ES-I3 (cell line): Measurements from ENCODE around the gene RABL6.
"Not testable (repeated sequence)": the region's sequence is repeated elsewhere in the genome, so short reads cannot be mapped to it uniquely, and the experiment has no call there.

Experiments
- H3K36me3 ChIP-seq: 2 replicates; pipeline ENCODE4 v1.6.1; 2013; ENCODE audit warnings: mild to moderate bottlenecking, low read length, control low read depth, moderate library complexity; ENCODE audit not compliant: insufficient read depth
- H3K4me1 ChIP-seq: 2 replicates; pipeline ENCODE4 v1.6.1; 2013; ENCODE audit warnings: mild to moderate bottlenecking, control low read depth, low read length; ENCODE audit not compliant: insufficient read depth
- H3K9ac ChIP-seq: 2 replicates; pipeline ENCODE4 v1.6.1; 2013; ENCODE audit warnings: low read depth, mild to moderate bottlenecking, low read length, moderate library complexity
- H3K9me3 ChIP-seq: 2 replicates; pipeline ENCODE4 v1.6.1; 2013; ENCODE audit warnings: mild to moderate bottlenecking, low read length, moderate library complexity; ENCODE audit not compliant: control insufficient read depth, insufficient read depth

RABL6 gene

DNA sequence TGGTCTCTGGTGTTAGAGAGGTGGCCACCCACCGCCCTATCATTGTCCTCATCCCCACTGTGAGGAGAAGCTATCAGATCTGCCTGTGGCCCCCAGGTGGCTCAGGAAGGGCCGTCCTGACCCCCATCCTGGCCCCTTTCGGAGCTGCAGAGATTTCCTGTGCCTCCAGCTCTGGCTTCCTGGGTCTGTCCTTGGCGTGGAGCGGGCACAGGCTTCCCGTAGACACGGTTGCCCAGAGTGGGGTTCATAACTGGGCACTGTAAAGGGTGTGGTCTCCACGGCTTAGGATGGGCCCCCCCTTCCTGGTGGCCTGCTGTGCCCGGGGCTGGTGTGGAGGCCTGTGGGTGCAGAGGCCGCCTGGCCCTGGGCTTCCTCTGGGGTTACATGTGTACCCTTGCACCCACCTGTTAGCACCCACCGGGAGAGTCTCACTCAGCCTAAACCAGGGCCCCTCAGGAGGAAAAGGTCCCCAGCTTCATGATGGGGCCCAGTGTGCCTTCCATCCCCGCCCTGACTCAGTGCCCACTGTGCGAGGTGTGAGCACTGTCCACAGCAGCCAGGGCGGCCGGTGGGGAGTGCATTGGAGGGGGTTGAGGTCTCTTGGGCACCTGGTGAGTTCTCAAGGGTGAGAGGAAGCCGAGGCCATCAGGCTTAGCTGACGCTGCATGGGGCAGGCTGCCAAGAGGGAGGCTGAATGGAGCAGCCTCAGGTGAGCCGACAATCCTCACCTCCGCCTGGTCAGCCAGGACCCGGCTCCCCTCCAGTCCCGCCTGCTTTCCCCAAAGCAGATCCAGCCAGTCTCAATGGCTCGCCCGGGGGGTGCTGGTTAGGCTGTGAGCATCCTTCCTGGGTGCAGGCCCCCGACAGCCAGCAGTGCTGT lies 19.2 kb downstream of the RABL6 start:
- no peaks in the 10 kb centered on the region for H3K9me3 ChIP-seq
- no peak overlapping the region for H3K9ac ChIP-seq
- H3K36me3 ChIP-seq: no peaks in the 10 kb centered on the region; the same call in none of the 2 replicates
- H3K4me1 ChIP-seq: no peaks in the 10 kb centered on the region; the same call in 1 of the 2 replicates

DNA sequence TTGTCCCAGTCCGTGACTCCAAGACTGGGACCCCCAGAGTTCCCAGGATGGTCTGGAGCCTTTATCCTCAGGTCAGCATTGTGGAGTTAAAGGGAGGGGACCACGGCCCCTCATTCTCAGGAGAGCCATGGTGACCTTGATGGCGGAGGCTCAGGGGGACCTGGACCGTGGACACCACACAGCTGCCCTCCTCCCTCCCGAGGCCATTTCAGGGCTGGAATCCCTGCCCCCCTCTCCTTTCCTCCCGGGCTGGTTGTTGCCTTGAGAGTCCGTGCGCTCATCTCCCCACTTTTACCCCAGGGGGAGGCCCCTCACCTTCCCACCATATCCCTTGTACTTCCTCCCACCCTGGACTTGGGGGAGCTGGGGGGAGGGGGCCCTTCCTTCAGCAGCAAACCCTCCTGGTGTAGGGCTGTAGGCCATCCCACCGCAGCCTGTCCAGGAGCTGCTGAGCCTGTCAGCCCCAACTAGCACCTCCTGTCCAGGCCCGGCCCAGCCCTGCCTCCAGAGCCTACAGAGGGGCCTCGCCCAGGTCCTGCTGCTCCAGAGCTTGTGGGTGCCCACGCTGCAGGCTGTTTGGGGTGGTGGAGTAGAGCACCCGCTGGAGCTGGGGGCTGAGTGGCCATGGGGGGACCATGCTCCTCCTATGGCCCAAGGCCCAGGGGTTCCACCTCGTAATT lies 20.2 kb downstream of the RABL6 start:
- H3K9me3 ChIP-seq: no peaks in the 10 kb centered on the region
- H3K36me3 ChIP-seq: no peaks in the 10 kb centered on the region; the same call in none of the 2 replicates
- H3K9ac ChIP-seq: no peak overlapping the region
- no peaks in the 10 kb centered on the region for H3K4me1 ChIP-seq

DNA sequence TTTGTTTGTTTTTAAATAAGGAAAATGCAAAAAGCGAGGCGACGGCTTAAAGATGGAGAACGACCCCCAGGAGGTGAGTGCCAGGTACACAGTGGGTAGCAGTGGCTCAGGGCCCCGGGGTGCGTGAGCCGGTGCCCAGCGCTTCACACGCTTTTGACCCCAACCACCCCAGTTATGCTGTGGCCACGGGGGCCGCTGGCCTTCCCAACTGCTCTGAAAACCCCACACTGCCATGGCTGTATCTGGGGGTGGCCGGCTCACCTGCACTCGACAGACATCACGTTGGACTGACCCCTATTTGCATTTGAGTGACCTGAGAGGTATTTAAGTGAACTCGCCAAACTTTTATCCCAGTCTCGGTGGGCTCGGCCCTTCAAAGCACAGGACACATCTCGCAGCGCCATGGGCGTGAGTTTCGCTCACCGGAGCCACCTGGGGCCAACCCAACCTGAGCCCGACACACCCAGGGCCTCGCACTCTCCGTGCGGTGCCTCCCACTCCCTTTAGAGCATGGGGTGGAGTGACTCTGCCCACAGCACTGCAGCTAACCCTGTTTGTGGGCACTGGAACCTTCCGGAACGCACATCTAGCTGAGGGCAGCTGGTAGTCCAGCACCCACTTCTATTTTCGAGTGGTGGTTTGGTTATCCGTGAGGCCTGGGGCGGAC lies 20.9 kb downstream of the RABL6 start:
- Histone ChIP-seq H3K4me1 (no peaks in the 10 kb centered on the region), H3K36me3 (no peaks in the 10 kb centered on the region; the same call in none of the 2 replicates), H3K9me3 (no peaks in the 10 kb centered on the region), H3K9ac (no peak overlapping the region)

DNA sequence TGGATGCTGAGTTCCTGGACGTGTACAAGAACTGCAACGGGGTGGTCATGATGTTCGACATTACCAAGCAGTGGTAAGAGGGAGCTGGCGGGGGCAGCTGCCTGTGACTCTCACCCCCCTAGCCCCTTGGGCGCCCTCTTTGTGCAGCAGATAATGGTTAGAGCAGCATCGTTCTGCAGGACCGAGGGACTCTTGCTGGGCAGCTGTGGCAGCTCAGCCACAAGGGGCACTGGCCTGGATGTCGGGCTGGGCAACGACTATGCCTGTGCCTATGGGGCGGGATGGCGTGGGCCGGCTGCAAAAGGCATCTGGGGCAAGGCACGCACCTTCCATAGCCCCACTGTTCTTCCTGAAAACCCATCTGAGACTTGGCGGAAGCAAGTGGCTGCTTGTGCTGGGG lies 21.7 kb downstream of the RABL6 start:
- Histone ChIP-seq H3K4me1 (no peaks in the 10 kb centered on the region), H3K36me3 (no peaks in the 10 kb centered on the region; the same call in none of the 2 replicates), H3K9me3 (no peaks in the 10 kb centered on the region), H3K9ac (no peak overlapping the region)

DNA sequence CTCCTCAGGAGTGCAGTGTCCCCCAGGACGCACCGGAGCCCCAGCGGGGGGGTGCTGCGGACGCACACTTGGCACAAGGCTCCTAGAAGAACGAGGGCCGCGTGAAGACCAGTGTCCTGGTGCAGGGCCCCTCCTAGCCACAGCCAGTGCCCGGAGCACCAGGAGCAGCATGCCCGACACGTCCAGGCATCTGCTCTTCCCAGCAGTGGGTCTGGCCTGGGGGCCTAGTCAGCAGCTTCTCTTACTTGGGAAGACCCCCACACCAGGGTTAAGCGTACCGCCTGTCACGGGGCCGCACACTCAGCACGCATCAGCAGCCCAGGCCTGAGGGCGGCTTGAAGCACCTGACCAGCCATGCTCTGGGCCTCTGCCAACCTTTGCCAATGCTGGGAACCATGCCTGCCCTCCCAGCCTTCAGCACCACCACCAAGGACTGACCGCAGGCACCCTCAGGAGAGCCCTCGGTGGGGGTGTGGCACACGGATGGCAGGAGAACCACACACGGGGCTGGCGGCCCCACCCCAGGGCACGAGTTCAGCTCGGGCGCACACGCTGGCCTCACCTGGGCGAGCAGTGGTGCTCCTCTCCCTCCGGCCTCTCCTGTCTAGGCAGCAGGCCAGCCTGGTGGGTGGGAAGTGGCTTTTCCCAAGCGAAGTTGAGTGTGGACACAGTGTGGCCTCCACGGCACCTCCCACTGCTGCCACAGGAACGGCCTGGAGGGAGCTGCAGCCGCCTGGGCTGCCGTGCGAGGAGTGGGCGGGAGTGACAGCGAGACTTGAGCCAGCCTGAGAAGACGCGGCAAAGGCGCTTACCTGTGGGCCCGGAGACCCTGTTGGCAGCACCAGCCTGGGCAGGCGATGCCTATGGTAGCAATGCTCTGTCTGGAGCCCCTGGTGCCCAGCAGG lies 22.5 kb downstream of the RABL6 start:
- Histone ChIP-seq H3K36me3 (no peaks in the 10 kb centered on the region; the same call in none of the 2 replicates), H3K9me3 (no peaks in the 10 kb centered on the region), H3K9ac (no peak overlapping the region), H3K4me1 (no peaks in the 10 kb centered on the region)

DNA sequence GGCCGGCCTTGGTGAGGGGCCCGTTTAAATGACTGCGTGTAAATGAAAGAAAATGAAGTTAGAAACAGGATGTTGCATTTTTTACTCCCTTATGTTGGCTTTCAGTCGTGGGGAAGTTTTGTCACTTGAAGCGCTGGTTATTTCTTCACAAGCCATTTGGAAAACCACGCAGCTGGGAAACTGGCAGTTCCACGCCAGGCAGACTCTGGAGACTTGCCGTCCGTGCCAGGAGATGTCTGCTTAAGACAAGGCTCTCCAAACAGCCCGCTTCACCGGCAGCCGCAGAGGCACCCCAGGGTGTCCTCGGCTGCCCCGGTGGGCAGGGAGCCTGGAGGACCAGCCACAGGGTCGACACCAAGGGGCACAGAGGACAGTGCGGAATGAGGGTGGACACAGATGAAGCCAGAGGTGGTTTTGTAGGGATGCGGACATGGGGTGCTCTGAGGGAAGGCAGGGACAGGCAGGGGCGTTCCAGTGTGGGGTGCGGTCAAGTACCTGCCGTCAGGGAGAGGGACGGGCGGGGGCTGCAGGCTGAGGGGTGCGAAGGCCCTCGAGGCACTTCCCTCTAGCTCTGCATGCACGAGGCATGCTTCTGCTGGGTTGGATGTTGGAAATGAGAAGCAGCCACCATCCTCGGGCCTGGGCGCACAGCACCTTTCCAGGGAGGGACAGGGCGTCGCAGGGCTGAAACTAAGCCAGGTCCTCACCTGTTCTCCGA lies 23.4 kb downstream of the RABL6 start:
- Histone ChIP-seq H3K9me3 (no peaks in the 10 kb centered on the region), H3K36me3 (no peaks in the 10 kb centered on the region; the same call in none of the 2 replicates), H3K4me1 (no peaks in the 10 kb centered on the region), H3K9ac (no peak overlapping the region)

DNA sequence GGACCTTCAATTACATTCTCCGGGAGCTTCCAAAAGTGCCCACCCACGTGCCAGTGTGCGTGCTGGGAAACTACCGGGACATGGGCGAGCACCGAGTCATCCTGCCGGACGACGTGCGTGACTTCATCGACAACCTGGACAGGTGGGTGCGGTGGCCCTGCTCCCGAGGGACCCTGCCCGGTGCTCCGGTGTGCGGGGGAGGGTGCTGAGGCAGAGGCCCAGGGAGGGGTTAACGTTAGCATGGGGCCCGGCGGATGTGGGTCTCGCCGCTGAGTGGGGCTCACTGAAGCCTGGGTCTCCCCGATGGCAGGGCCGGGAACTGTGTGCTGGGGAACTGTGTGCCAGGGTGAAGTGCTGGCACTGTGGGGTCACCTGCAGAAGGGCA lies 24.0 kb downstream of the RABL6 start:
- Histone ChIP-seq H3K4me1 (no peaks in the 10 kb centered on the region), H3K36me3 (no peaks in the 10 kb centered on the region; the same call in none of the 2 replicates), H3K9me3 (no peaks in the 10 kb centered on the region), H3K9ac (no peak overlapping the region)

DNA sequence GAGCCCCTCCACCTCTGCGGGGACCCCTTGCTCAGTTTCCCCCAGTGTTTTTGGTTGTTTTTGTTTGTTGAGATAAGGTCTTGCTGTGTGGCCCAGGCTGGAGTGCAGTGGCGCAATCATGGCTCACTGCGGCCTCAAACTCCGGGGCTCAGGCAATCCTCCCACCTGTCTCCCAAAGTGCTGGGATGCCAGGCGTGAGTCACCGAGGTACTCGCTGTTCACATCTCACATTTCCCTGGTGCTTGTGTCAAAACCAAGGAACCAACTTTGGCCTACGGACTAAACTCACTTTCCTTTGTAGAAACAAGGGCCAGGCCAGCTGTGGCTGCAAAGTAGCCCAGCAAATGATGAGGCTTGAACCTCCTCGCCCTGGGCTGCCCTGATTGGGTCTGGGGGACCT lies 24.8 kb downstream of the RABL6 start:
- Histone ChIP-seq H3K9ac (no peak overlapping the region), H3K36me3 (no peaks in the 10 kb centered on the region; the same call in none of the 2 replicates), H3K9me3 (no peaks in the 10 kb centered on the region), H3K4me1 (no peaks in the 10 kb centered on the region)

DNA sequence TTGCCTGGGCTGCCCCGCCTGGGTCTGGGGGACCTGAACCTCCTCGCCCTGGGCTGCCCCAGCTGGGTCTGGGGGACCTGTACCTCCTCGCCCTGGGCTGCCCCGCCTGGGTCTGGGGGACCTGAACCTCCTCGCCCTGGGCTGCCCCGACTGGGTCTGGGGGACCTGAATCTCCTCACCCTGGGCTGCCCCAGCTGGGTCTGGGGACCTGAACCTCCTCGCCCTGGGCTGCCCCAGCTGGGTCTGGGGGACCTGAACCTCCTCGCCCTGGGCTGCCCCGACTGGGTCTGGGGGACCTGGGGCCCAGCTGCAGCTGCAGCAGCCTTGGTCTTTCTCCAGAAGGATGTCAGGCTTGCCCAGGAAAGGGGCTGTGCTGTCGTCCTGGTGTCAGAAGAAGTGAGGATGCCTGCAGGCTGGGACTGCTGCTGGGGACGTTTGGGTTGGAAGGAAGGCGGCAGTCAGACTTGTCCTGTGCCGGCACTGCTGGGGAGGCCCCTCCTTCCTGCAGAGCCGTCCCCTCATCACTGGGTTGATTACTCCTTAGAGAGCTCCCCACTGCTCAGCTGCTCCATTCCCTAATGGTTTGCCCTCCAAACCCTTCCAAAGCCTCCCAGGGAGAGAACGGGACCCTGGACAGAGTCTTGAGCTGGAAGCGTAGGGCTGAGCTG lies 25.8 kb downstream of the RABL6 start:
- H3K4me1 ChIP-seq, H3K9ac ChIP-seq, H3K9me3 ChIP-seq, H3K36me3 ChIP-seq: not testable (repeated sequence)

DNA sequence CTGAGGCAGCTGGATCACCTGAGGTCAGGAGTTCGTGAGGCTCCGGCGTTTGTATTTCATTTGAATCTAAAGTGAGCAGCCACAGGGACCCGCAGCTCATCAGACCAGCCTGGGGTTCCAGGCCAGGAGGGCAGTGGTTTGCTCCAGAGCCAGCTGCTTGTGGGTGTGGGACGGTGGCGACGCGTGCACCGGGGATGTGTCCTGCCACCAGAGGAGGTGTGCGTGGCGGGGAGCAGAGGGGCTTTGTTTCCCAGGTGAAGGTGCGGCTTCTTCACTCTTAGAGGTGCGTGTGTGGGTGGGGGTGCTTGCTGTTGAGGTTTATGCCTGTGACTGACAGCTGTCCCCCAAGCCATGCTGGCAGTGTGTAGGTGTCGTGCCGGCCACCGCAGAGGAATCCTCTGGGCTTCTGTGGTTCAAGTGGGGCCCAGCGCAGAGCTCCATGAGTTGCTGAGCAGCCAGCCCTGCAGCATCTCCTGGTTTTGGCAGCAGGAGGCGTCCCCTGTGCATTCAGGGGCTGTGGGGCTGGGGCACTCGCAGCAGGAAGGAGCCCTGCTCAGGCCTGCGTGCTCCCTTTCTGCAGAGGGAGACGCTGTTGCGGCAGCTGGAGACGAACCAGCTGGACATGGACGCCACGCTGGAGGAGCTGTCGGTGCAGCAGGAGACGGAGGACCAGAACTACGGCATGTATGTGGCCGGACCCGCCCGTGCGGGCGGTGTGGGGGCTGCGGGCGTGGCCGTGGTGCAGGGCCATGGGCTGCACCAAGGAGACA lies 27.6 kb downstream of the RABL6 start:
- peaks cover 4% of the 10 kb centered on the region; the same call in 1 of the 2 replicates for H3K4me1 ChIP-seq

DNA sequence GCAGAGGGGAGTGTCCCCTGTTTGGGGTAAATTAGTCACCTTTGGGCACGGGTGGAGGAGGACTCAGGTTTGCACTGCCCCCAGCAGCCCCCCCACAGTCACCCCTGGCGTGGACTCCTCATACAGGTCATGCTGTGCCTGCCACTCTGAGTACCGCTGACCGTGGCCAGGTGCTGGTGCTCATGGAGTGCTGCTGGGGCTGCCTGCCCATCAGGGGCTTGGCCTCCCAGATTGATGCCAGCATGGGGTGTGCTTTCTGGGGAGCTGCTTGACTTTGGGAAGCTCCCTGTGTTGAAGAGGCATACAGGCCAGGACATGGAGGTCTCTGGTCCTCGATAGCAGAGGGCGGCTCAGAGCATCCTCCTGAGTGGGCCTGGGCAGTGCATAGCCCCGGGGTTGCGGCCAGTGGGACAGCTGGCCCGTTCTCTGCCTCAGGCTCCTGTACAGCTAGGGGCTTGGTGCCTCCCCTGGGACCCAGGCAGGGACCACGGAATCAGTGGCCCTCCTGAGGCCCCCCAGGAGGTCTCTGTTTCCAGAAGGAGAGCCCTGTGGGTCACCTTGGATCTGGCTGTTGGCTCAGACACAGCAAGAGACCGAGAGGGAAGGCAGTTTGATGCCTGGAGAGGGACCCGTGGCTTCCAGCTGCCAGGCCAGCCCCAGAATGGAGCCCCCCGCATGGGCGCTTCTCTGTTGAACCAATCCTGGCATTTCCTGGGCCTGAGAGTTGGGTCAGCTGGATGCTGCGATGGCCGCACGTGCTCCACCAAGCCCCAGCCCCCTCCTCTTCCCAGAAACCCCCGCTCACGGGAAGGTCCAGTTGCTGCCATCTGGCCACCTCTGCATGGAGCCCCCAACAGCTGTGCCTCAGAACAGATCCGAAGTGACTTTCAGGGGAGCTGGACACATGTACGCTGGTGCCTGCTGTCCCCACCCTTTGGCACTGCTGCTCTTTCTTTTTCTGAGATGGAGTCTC lies 28.5 kb downstream of the RABL6 start:
- Histone ChIP-seq H3K4me1 (peaks cover 4% of the 10 kb centered on the region; the same call in 1 of the 2 replicates), H3K9ac (no peak overlapping the region), H3K9me3 (no peaks in the 10 kb centered on the region), H3K36me3 (no peaks in the 10 kb centered on the region)

More for the DNA sequence above, 27.6 kb downstream of the RABL6 start:
- Histone ChIP-seq H3K36me3 (no peaks in the 10 kb centered on the region; the same call in 1 of the 2 replicates), H3K9me3 (no peaks in the 10 kb centered on the region), H3K9ac (no peak overlapping the region)
